Keratinocyte (primary cell): ENCODE results near the gene OR2AE1. TPM values are rescaled to one million over a fixed set of nuclear protein-coding genes. Genes with fewer than 3 reads are reported as not detected.

Experiments
- DNase-seq: peaks from one replicate; pipeline ENCODE4 v3.0.0-alpha.2; 2011; ENCODE audit warnings: low read depth, missing footprints, low spot score
- FAIRE-seq: peaks from 2 replicates; lab custom pipeline; 2011; peaks lifted over from hg19 to GRCh38; lab: Jason Lieb, UNC
- H2AFZ ChIP-seq: 2 replicates; pipeline ENCODE4 v1.6.0; 2012; ENCODE audit warnings: low read length, control low read depth, inconsistent platforms; ENCODE audit not compliant: control insufficient read depth
- H3K27ac ChIP-seq: 2 replicates; pipeline ENCODE4 v1.5.1; 2011; ENCODE audit warnings: low read length; ENCODE audit not compliant: control insufficient read depth, insufficient read depth
- H3K27me3 ChIP-seq: 3 replicates; pipeline ENCODE4 v1.6.0; 2011; ENCODE audit warnings: low read length; ENCODE audit not compliant: control insufficient read depth, insufficient read depth; ENCODE audit errors: extremely low read depth
- H3K36me3 ChIP-seq, 2 experiments: 2 replicates in 1 of 2; 3 replicates in 1 of 2; pipeline ENCODE4 v1.5.1; 2011; ENCODE audit warnings: low read length in 2 of 2, mild to moderate bottlenecking in 1 of 2; ENCODE audit not compliant: control insufficient read depth in 2 of 2, insufficient read depth in 2 of 2; ENCODE audit errors: extremely low read depth in 1 of 2
- H3K4me1 ChIP-seq: 3 replicates; pipeline ENCODE4 v1.5.1; 2011; ENCODE audit warnings: low read length; ENCODE audit not compliant: control insufficient read depth, insufficient read depth; ENCODE audit errors: extremely low read depth
- H3K4me2 ChIP-seq: 3 replicates; pipeline ENCODE4 v1.6.0; 2011; ENCODE audit warnings: low read depth, low read length; ENCODE audit not compliant: control insufficient read depth, insufficient read depth; ENCODE audit errors: extremely low read depth
- H3K4me3 ChIP-seq, 3 experiments: fragments of 200-600 bp in 1 of 3; sonication (generic) in 1 of 3; 2 replicates in 2 of 3; 3 replicates in 1 of 3; pipeline ENCODE4 v1.5.1; 2011 to 2016; ENCODE audit warnings: low read length in 3 of 3, mild to moderate bottlenecking in 3 of 3, control low read depth in 2 of 3, inconsistent platforms in 1 of 3, low read depth in 1 of 3, mixed read lengths in 1 of 3, mixed run types in 1 of 3, moderate library complexity in 1 of 3; ENCODE audit not compliant: control insufficient read depth in 2 of 3, insufficient read depth in 2 of 3; ENCODE audit errors: extremely low read depth in 1 of 3
- H3K79me2 ChIP-seq: 2 replicates; pipeline ENCODE4 v1.6.0; 2012; ENCODE audit warnings: low read length; ENCODE audit not compliant: control insufficient read depth, insufficient read depth
- H3K9ac ChIP-seq: 3 replicates; pipeline ENCODE4 v1.6.0; 2011; ENCODE audit warnings: low read length; ENCODE audit not compliant: control insufficient read depth, insufficient read depth; ENCODE audit errors: extremely low read depth
- H3K9me1 ChIP-seq: 3 replicates; pipeline ENCODE4 v1.6.0; 2011; ENCODE audit warnings: low read length; ENCODE audit not compliant: control insufficient read depth, insufficient read depth; ENCODE audit errors: extremely low read depth
- H3K9me3 ChIP-seq: 2 replicates; pipeline ENCODE4 v1.5.1; 2012; ENCODE audit warnings: low read depth, low read length; ENCODE audit not compliant: control insufficient read depth
- H4K20me1 ChIP-seq: 3 replicates; pipeline ENCODE4 v1.6.0; 2011; ENCODE audit warnings: low read length; ENCODE audit not compliant: control insufficient read depth, insufficient read depth; ENCODE audit errors: extremely low read depth
- EZH2 ChIP-seq: IDR thresholded peaks from one replicate; pipeline ENCODE4 v1.6.1; 2012; ENCODE audit warnings: inconsistent platforms, mild to moderate bottlenecking, low read length, moderate library complexity
- dilution Hi-C: fragments of 300-500 bp; cut with MboI; formaldehyde crosslinking; loops from one replicate; pipeline ENCODE4 v1.7.0; 2020; ENCODE audit warnings: low sequenced_read_pairs; ENCODE audit not compliant: extremely low pct_ligation_motif_present
- polyA plus RNA-seq, 5 experiments: library from polyadenylated mRNA; depleted of rRNA in 3 of 5; stranded (reverse) in 3 of 5; stranded (forward) in 1 of 5; unstranded in 1 of 5; fragments of >200 nt; gene quantifications; 1 replicate in 1 of 5; 2 replicates in 3 of 5; 3 replicates in 1 of 5; pipeline versions ENCODE4 v1.2.1 to v1.2.3, GENCODE V29; 2011 to 2012; ENCODE audit warnings: missing spikeins in 2 of 5, low read depth in 1 of 5, low replicate concordance in 1 of 5
- TF ChIP-seq, protein P1 (sequence below), 3 experiments: IDR thresholded peaks in 1 of 3; conservative IDR thresholded peaks in 1 of 3; optimal IDR thresholded peaks in 1 of 3; 2 replicates in 2 of 3; 3 replicates in 1 of 3; pipeline versions ENCODE3 to v1.5.1; 2011; ENCODE audit warnings: low read length in 3 of 3, mild to moderate bottlenecking in 3 of 3, moderate library complexity in 2 of 3, control low read depth in 1 of 3, inconsistent platforms in 1 of 3; ENCODE audit not compliant: insufficient read depth in 2 of 3; ENCODE audit errors: extremely low read depth in 1 of 3

The OR2AE1 gene
- polyA plus RNA-seq, 1 donor (not counting 4 experiments of a cell fraction or from before 2014, with no cell fraction given): not detected

GRCh38 chr7:99923200-99923599 is 46.4 kb upstream of the OR2AE1 start:
- Histone ChIP-seq H3K36me3 (peaks cover 0 to 2% of the 10 kb centered on the region in 2 experiments), H3K9ac (no peak overlapping the region), H4K20me1 (no peaks in the 10 kb centered on the region), H3K27ac (no peak overlapping the region), H3K4me2 (no peak overlapping the region), H3K79me2 (peaks cover 13% of the 10 kb centered on the region), H3K27me3 (no peaks in the 10 kb centered on the region), H3K9me1 (no peaks in the 10 kb centered on the region), H3K9me3 (no peaks in the 10 kb centered on the region), H3K4me1 (peaks cover 11% of the 10 kb centered on the region), H3K4me3 (no peak overlapping the region), H2AFZ (no peak overlapping the region)
- DNase-seq (no peak), FAIRE-seq (no peak)
- dilution Hi-C loops: no loop called here
- TF ChIP-seq, protein P1, sequence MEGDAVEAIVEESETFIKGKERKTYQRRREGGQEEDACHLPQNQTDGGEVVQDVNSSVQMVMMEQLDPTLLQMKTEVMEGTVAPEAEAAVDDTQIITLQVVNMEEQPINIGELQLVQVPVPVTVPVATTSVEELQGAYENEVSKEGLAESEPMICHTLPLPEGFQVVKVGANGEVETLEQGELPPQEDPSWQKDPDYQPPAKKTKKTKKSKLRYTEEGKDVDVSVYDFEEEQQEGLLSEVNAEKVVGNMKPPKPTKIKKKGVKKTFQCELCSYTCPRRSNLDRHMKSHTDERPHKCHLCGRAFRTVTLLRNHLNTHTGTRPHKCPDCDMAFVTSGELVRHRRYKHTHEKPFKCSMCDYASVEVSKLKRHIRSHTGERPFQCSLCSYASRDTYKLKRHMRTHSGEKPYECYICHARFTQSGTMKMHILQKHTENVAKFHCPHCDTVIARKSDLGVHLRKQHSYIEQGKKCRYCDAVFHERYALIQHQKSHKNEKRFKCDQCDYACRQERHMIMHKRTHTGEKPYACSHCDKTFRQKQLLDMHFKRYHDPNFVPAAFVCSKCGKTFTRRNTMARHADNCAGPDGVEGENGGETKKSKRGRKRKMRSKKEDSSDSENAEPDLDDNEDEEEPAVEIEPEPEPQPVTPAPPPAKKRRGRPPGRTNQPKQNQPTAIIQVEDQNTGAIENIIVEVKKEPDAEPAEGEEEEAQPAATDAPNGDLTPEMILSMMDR (optimal IDR thresholded peaks at IDR 0.05 in 1 of 3, IDR thresholded peaks at IDR 0.05 in 1 of 3, conservative IDR thresholded peaks at IDR 0.05 in 1 of 3; ENCODE audit: extremely low read depth in 1 of 3, insufficient read depth in 2 of 3, low read length in 3 of 3): no peak
- TF ChIP-seq EZH2: no peak

- peak overlapping the region; percentile 87 to 90 (median 89) for H3K4me3 ChIP-seq
- peaks cover 43% of the 10 kb centered on the region for H3K79me2 ChIP-seq
- peaks cover 29% of the 10 kb centered on the region for H3K4me1 ChIP-seq
- no peaks in the 10 kb centered on the region for H3K27me3 ChIP-seq
- peak overlapping the region; percentile 89 for H3K9ac ChIP-seq
- FAIRE-seq (no peak), DNase-seq (no peak)
- H3K4me2 ChIP-seq: peak overlapping the region; percentile 91
- peak overlapping the region; percentile 76 for H3K27ac ChIP-seq
- peaks cover 4% of the 10 kb centered on the region for H4K20me1 ChIP-seq
- H3K9me3 ChIP-seq: no peaks in the 10 kb centered on the region
- TF ChIP-seq, protein P1 (optimal IDR thresholded peaks at IDR 0.05 in 1 of 3, IDR thresholded peaks at IDR 0.05 in 1 of 3, conservative IDR thresholded peaks at IDR 0.05 in 1 of 3; ENCODE audit: extremely low read depth in 1 of 3, insufficient read depth in 2 of 3, low read length in 3 of 3): no peak
- no peak for TF ChIP-seq EZH2
- H3K9me1 ChIP-seq: peaks cover 3% of the 10 kb centered on the region
- H3K36me3 ChIP-seq: peaks cover 0 to 9% of the 10 kb centered on the region in 2 experiments
- no peak overlapping the region for H2AFZ ChIP-seq
- dilution Hi-C loops: no loop called here
Observed at GRCh38 chr7:99920149-99920548, 43.3 kb upstream of the OR2AE1 start.
